Lower lobe of right lung (tissue), 2 donors: ENCODE results near the gene OVAAL. TPM values are rescaled to one million over a fixed set of nuclear protein-coding genes. Genes with fewer than 3 reads are reported as not detected.

ENCODE experiments used
- ATAC-seq, 2 donors: fragments of 200-7000 bp; cut with Tn5 transposase; one replicate each; pipeline ENCODE4 v1.9.1; 2020 to 2022; ENCODE audit warnings: mild to moderate bottlenecking in 2 of 2, moderate library complexity in 2 of 2
- DNase-seq: peaks from one replicate; pipeline ENCODE4 v3.0.0-alpha.2; 2020
- H3K27ac ChIP-seq: fragments of 200-600 bp; one replicate; pipeline ENCODE4 v1.8.0; 2022
- H3K27me3 ChIP-seq: fragments of 200-600 bp; one replicate; pipeline ENCODE4 v1.8.0; 2022; ENCODE audit warnings: low read depth
- H3K36me3 ChIP-seq: fragments of 200-600 bp; one replicate; pipeline ENCODE4 v1.8.0; 2022; ENCODE audit warnings: mild to moderate bottlenecking
- H3K4me1 ChIP-seq: fragments of 200-600 bp; one replicate; pipeline ENCODE4 v1.8.0; 2022
- H3K4me3 ChIP-seq: fragments of 200-600 bp; one replicate; pipeline ENCODE4 v1.8.0; 2022; ENCODE audit warnings: mild to moderate bottlenecking
- H3K9me3 ChIP-seq: fragments of 200-600 bp; one replicate; pipeline ENCODE4 v1.8.0; 2022
- CTCF ChIP-seq: fragments of 200-600 bp; IDR thresholded peaks from one replicate; pipeline ENCODE4 v1.8.0; 2022; ENCODE audit warnings: antibody characterized with exemption, mild to moderate bottlenecking
- intact Hi-C: fragments of 100-400 bp; cut with DNase I; formaldehyde crosslinking; loops from one replicate; pipeline ENCODE4 v1.11.0; 2022
- total RNA-seq: library from RNA; stranded (reverse); fragmentation: NEBNext Ultra II Directional; extraction: Animal tissue kit (Norgen Biotek cat#: 25700); gene quantifications from one replicate; pipeline ENCODE4 v1.2.1, GENCODE V29; 2021
- donor health status: DM: no; HTN: yes; CAD: no; lungs with severe emphysema.

The OVAAL gene
- total RNA-seq, 1 donor from 2014 or later: not detected

- peak; percentile 76 to 83 for ATAC-seq
- H3K27ac ChIP-seq: no peak overlapping the region
- no peaks in the 10 kb centered on the region for H3K27me3 ChIP-seq
- DNase-seq: no peak
- intact Hi-C loops: no loop called here
- no peak overlapping the region for H3K4me3 ChIP-seq
- no peak for TF ChIP-seq CTCF
- peaks cover 17% of the 10 kb centered on the region for H3K4me1 ChIP-seq
- no peaks in the 10 kb centered on the region for H3K36me3 ChIP-seq
- no peaks in the 10 kb centered on the region for H3K9me3 ChIP-seq
Observed at GRCh38 chr1:180609643-180610555, 51.1 kb downstream of the OVAAL start.

GRCh38 chr1:180610556-180611015, 51.8 kb downstream of the OVAAL start:
- no peak for ATAC-seq
- TF ChIP-seq CTCF: no peak
- no peaks in the 10 kb centered on the region for H3K9me3 ChIP-seq
- intact Hi-C loops: no loop called here
- H3K36me3 ChIP-seq: no peaks in the 10 kb centered on the region
- H3K4me1 ChIP-seq: peaks cover 19% of the 10 kb centered on the region
- no peak overlapping the region for H3K4me3 ChIP-seq
- no peaks in the 10 kb centered on the region for H3K27me3 ChIP-seq
- no peak for DNase-seq
- peak overlapping the region; percentile 44 for H3K27ac ChIP-seq

GRCh38 chr1:180611016-180611930, 52.5 kb downstream of the OVAAL start:
- no peak for DNase-seq
- H3K9me3 ChIP-seq: no peaks in the 10 kb centered on the region
- H3K4me1 ChIP-seq: peaks cover 26% of the 10 kb centered on the region
- ATAC-seq: peak; percentile 69 to 80
- no peaks in the 10 kb centered on the region for H3K27me3 ChIP-seq
- intact Hi-C loops: no loop called here
- no peaks in the 10 kb centered on the region for H3K36me3 ChIP-seq
- peak overlapping the region; percentile 44 for H3K27ac ChIP-seq
- no peak for TF ChIP-seq CTCF
- H3K4me3 ChIP-seq: no peak overlapping the region

GRCh38 chr1:180612632-180613031, 53.9 kb downstream of the OVAAL start:
- no peak for DNase-seq
- TF ChIP-seq CTCF: no peak
- Histone ChIP-seq H3K36me3 (no peaks in the 10 kb centered on the region), H3K9me3 (no peaks in the 10 kb centered on the region), H3K4me3 (no peak overlapping the region), H3K4me1 (peaks cover 40% of the 10 kb centered on the region), H3K27me3 (no peaks in the 10 kb centered on the region), H3K27ac (no peak overlapping the region)
- intact Hi-C loops: no loop called here
- no peak for ATAC-seq

- H3K36me3 ChIP-seq: no peaks in the 10 kb centered on the region
- peaks cover 44% of the 10 kb centered on the region for H3K4me1 ChIP-seq
- intact Hi-C loops: no loop called here
- no peaks in the 10 kb centered on the region for H3K27me3 ChIP-seq
- no peak overlapping the region for H3K27ac ChIP-seq
- no peak for TF ChIP-seq CTCF
- DNase-seq (no peak), ATAC-seq (no peak)
- H3K9me3 ChIP-seq: no peaks in the 10 kb centered on the region
- no peak overlapping the region for H3K4me3 ChIP-seq
Observed at GRCh38 chr1:180614730-180615129, 56.0 kb downstream of the OVAAL start.
